Testis (tissue), 2 donors: Measurements from ENCODE around the gene MZT1.

Source experiments
- POLR2A ChIP-seq: fragments of 450-650 bp; IDR thresholded peaks from one replicate; pipeline ENCODE4 v1.6.1; 2017; ENCODE audit warnings: antibody characterized with exemption, mild to moderate bottlenecking, moderate library complexity
- TF ChIP-seq, protein P1 (sequence below), 3 experiments: fragments of 450-650 bp in 2 of 3; fragments of 200-600 bp in 1 of 3; sonication (generic) in 1 of 3; IDR thresholded peaks; one replicate each; pipeline ENCODE4 v1.5.1; 2016 to 2019; ENCODE audit warnings: antibody characterized with exemption in 3 of 3, mild to moderate bottlenecking in 2 of 3, moderate library complexity in 1 of 3

GRCh38 chr13:72680353-72680752, 47.1 kb downstream of the MZT1 start:
- TF ChIP-seq, protein P1, sequence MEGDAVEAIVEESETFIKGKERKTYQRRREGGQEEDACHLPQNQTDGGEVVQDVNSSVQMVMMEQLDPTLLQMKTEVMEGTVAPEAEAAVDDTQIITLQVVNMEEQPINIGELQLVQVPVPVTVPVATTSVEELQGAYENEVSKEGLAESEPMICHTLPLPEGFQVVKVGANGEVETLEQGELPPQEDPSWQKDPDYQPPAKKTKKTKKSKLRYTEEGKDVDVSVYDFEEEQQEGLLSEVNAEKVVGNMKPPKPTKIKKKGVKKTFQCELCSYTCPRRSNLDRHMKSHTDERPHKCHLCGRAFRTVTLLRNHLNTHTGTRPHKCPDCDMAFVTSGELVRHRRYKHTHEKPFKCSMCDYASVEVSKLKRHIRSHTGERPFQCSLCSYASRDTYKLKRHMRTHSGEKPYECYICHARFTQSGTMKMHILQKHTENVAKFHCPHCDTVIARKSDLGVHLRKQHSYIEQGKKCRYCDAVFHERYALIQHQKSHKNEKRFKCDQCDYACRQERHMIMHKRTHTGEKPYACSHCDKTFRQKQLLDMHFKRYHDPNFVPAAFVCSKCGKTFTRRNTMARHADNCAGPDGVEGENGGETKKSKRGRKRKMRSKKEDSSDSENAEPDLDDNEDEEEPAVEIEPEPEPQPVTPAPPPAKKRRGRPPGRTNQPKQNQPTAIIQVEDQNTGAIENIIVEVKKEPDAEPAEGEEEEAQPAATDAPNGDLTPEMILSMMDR (IDR thresholded peaks at IDR 0.05) = no peak
- TF ChIP-seq POLR2A = no peak
